WTC11 (cell line): ENCODE data around the gene MPPE1. TPM values are rescaled to one million over a fixed set of nuclear protein-coding genes. Genes with fewer than 3 reads are reported as not detected.

Source experiments
- ATAC-seq: fragments of 200-7000 bp; cut with Tn5 transposase; 2 replicates; pipeline ENCODE4 v1.10.0; 2021; ENCODE audit warnings: mild to moderate bottlenecking, moderate library complexity
- CTCF ChIA-PET: fragments of 300-600 bp; sonication (Branson Sonifier 250); formaldehyde crosslinking; loops from one replicate; lab custom pipeline; 2021; ENCODE audit warnings: antibody characterized with exemption; lab: Charles Lee
- POLR2A ChIA-PET: fragments of 350-600 bp; sonication (Branson Sonifier 250); formaldehyde crosslinking; loops from one replicate; lab custom pipeline; 2021; ENCODE audit warnings: antibody characterized with exemption; lab: Charles Lee
- DNase-seq: peaks from one replicate; pipeline ENCODE4 v3.0.0; 2021; ENCODE audit warnings: low spot score
- H3K27ac Mint-ChIP-seq: 2 replicates; pipeline ENCODE4 v1.8.0; 2021; ENCODE audit warnings: mixed read lengths
- H3K27me3 Mint-ChIP-seq: 2 replicates; pipeline ENCODE4 v1.8.0; 2021; ENCODE audit warnings: low read depth, mild to moderate bottlenecking, moderate library complexity, mixed read lengths
- H3K36me3 Mint-ChIP-seq: 2 replicates; pipeline ENCODE4 v1.8.0; 2021; ENCODE audit warnings: mixed read lengths
- H3K4me1 Mint-ChIP-seq: 2 replicates; pipeline ENCODE4 v1.8.0; 2022; ENCODE audit warnings: mixed read lengths
- H3K4me3 Mint-ChIP-seq: 2 replicates; pipeline ENCODE4 v1.8.0; 2021; ENCODE audit warnings: mild to moderate bottlenecking, moderate library complexity, mixed read lengths
- H3K9me3 Mint-ChIP-seq: 2 replicates; pipeline ENCODE4 v1.8.0; 2021; ENCODE audit warnings: mixed read lengths
- ATF1 ChIP-seq: sonication (generic); formaldehyde crosslinking; IDR thresholded peaks from 2 replicates; pipeline ENCODE4 v1.8.1; 2023; ENCODE audit warnings: mild to moderate bottlenecking, moderate library complexity, missing genetic modification reagents
- CREB1 ChIP-seq: sonication (generic); formaldehyde crosslinking; IDR thresholded peaks from 2 replicates; pipeline ENCODE4 v1.8.0; 2023; ENCODE audit warnings: mild to moderate bottlenecking, missing genetic modification reagents
- EMX1 ChIP-seq: fragments of 250-450 bp; sonication (Bioruptor Pico); IDR thresholded peaks from 2 replicates; pipeline ENCODE4 v1.8.0; 2021; ENCODE audit warnings: mild to moderate bottlenecking
- FOXJ3 ChIP-seq: sonication (generic); formaldehyde crosslinking; IDR thresholded peaks from 2 replicates; pipeline ENCODE4 v1.9.0; 2021; ENCODE audit warnings: missing genetic modification reagents, mild to moderate bottlenecking, borderline replicate concordance
- GABPB1 ChIP-seq: sonication (generic); formaldehyde crosslinking; IDR thresholded peaks from 2 replicates; pipeline ENCODE4 v1.8.1; 2023; ENCODE audit warnings: mild to moderate bottlenecking, missing genetic modification reagents
- JAZF1 ChIP-seq: fragments of 250-450 bp; sonication (Bioruptor Pico); IDR thresholded peaks from 2 replicates; pipeline ENCODE4 v1.9.0; 2021; ENCODE audit warnings: moderate library complexity, mild to moderate bottlenecking, inconsistent platforms
- NFATC4 ChIP-seq: fragments of 250-450 bp; sonication (Bioruptor Pico); IDR thresholded peaks from 2 replicates; pipeline ENCODE4 v1.9.0; 2021; ENCODE audit warnings: mild to moderate bottlenecking
- NFYB ChIP-seq: sonication (generic); formaldehyde crosslinking; conservative IDR thresholded peaks from 2 replicates; pipeline ENCODE4 v1.8.0; 2022; ENCODE audit warnings: low read depth, missing genetic modification reagents
- RELA ChIP-seq: sonication (generic); formaldehyde crosslinking; IDR thresholded peaks from 2 replicates; pipeline ENCODE4 v1.8.1; 2022; ENCODE audit warnings: missing genetic modification reagents, mild to moderate bottlenecking, borderline replicate concordance
- SOX15 ChIP-seq: fragments of 250-450 bp; sonication (Bioruptor Pico); IDR thresholded peaks from 2 replicates; pipeline ENCODE4 v1.9.0; 2021; ENCODE audit warnings: mild to moderate bottlenecking
- SP1 ChIP-seq: sonication (generic); formaldehyde crosslinking; conservative IDR thresholded peaks from 2 replicates; pipeline ENCODE4 v1.8.1; 2022; ENCODE audit warnings: missing genetic modification reagents
- TCF7 ChIP-seq: sonication (generic); formaldehyde crosslinking; IDR thresholded peaks from 2 replicates; pipeline ENCODE4 v1.8.0; 2022; ENCODE audit warnings: mild to moderate bottlenecking, low read depth, missing genetic modification reagents, moderate library complexity
- ZBTB21 ChIP-seq: sonication (generic); formaldehyde crosslinking; IDR thresholded peaks from 2 replicates; pipeline ENCODE4 v1.8.1; 2023; ENCODE audit warnings: mild to moderate bottlenecking, missing genetic modification reagents, borderline replicate concordance
- ZNF138 ChIP-seq: sonication (generic); formaldehyde crosslinking; conservative IDR thresholded peaks from 2 replicates; pipeline ENCODE4 v1.8.1; 2022; ENCODE audit warnings: mild to moderate bottlenecking, moderate library complexity, missing genetic modification reagents
- ZNF396 ChIP-seq: fragments of 250-450 bp; sonication (Bioruptor Pico); IDR thresholded peaks from 2 replicates; pipeline ENCODE4 v1.8.0; 2021; ENCODE audit warnings: mild to moderate bottlenecking, moderate library complexity, borderline replicate concordance
- ZNF416 ChIP-seq: fragments of 250-450 bp; sonication (Bioruptor Pico); IDR thresholded peaks from 2 replicates; pipeline ENCODE4 v1.9.0; 2021; ENCODE audit warnings: mild to moderate bottlenecking, inconsistent platforms
- ZNF423 ChIP-seq: fragments of 250-450 bp; sonication (Bioruptor Pico); IDR thresholded peaks from 2 replicates; pipeline ENCODE4 v2.1.2; 2022; ENCODE audit warnings: mild to moderate bottlenecking, moderate library complexity
- total RNA-seq: library from RNA; stranded (reverse); gene quantifications from 3 replicates; pipeline ENCODE4 v1.2.3, GENCODE V29; 2021
- TF ChIP-seq, protein P1 (sequence below): sonication (generic); formaldehyde crosslinking; IDR thresholded peaks from 2 replicates; pipeline ENCODE4 v1.8.0; 2022; ENCODE audit warnings: mild to moderate bottlenecking, missing genetic modification reagents
- TF ChIP-seq, protein P2 (sequence below): fragments of 250-450 bp; sonication (Bioruptor Pico); IDR thresholded peaks from 2 replicates; pipeline ENCODE4 v1.9.0; 2021; ENCODE audit warnings: mild to moderate bottlenecking
- TF ChIP-seq, protein P3 (sequence below): fragments of 250-450 bp; sonication (Bioruptor Pico); conservative IDR thresholded peaks from 2 replicates; pipeline ENCODE4 v1.9.0; 2021; ENCODE audit warnings: mild to moderate bottlenecking
- TF ChIP-seq, protein P4 (sequence below): sonication (generic); formaldehyde crosslinking; IDR thresholded peaks from 2 replicates; pipeline ENCODE4 v1.8.0; 2022; ENCODE audit warnings: mild to moderate bottlenecking, missing genetic modification reagents
- TF ChIP-seq, protein P5 (sequence below): sonication (generic); formaldehyde crosslinking; IDR thresholded peaks from 2 replicates; pipeline ENCODE4 v1.8.1; 2022; ENCODE audit warnings: low read depth, mild to moderate bottlenecking, moderate library complexity, missing genetic modification reagents, borderline replicate concordance
- TF ChIP-seq, protein P6 (sequence below): fragments of 200-600 bp; IDR thresholded peaks from 2 replicates; pipeline ENCODE4 v1.8.0; 2022; ENCODE audit warnings: antibody characterized with exemption
- TF ChIP-seq, protein P7 (sequence below): sonication (generic); formaldehyde crosslinking; IDR thresholded peaks from 2 replicates; pipeline ENCODE4 v1.8.1; 2023; ENCODE audit warnings: mild to moderate bottlenecking, missing genetic modification reagents, borderline replicate concordance

MPPE1 gene
- total RNA-seq, 1 experiment from 2014 or later: 29.1 TPM

DNA sequence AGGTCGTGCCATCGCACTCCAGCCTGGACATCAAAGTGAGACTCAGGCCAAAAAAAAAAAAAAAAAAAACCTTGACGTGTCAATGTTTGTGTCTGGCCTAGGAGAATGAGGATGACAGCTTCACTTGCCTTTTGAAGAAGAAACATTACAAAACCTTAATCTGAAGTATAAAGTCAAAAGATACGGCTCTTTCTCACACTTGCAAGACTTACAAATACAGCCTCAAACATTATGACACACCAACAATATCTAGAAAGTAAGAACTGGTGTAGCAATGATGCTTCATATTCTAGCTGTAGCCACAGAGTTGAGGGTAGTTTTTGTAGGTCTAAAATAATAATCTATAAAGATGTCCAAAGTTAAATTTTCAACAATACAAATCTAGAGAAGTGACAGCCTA, 25.5 kb downstream of the MPPE1 start:
- no peak overlapping the region for H3K4me3 Mint-ChIP-seq
- no peaks in the 10 kb centered on the region for H3K27me3 Mint-ChIP-seq
- ChIA-PET CTCF (no interaction called here), POLR2A (no interaction called here)
- H3K9me3 Mint-ChIP-seq: no peaks in the 10 kb centered on the region
- H3K4me1 Mint-ChIP-seq: peaks cover 14% of the 10 kb centered on the region
- no peak for ATAC-seq
- H3K36me3 Mint-ChIP-seq: peaks cover 40% of the 10 kb centered on the region
- H3K27ac Mint-ChIP-seq: no peak overlapping the region
- TF ChIP-seq ATF1 (CRISPR knock-in tag): no peak
- TF ChIP-seq GABPB1 (CRISPR knock-in tag): no peak
- TF ChIP-seq EMX1 (CRISPR knock-in tag): no peak
- TF ChIP-seq, protein P1, sequence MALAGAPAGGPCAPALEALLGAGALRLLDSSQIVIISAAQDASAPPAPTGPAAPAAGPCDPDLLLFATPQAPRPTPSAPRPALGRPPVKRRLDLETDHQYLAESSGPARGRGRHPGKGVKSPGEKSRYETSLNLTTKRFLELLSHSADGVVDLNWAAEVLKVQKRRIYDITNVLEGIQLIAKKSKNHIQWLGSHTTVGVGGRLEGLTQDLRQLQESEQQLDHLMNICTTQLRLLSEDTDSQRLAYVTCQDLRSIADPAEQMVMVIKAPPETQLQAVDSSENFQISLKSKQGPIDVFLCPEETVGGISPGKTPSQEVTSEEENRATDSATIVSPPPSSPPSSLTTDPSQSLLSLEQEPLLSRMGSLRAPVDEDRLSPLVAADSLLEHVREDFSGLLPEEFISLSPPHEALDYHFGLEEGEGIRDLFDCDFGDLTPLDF (CRISPR knock-in tag): no peak
- no peak for TF ChIP-seq ZBTB21
- TF ChIP-seq, protein P2, sequence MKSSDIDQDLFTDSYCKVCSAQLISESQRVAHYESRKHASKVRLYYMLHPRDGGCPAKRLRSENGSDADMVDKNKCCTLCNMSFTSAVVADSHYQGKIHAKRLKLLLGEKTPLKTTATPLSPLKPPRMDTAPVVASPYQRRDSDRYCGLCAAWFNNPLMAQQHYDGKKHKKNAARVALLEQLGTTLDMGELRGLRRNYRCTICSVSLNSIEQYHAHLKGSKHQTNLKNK (CRISPR knock-in tag): no peak
- no peak for TF ChIP-seq FOXJ3
- TF ChIP-seq, protein P3, sequence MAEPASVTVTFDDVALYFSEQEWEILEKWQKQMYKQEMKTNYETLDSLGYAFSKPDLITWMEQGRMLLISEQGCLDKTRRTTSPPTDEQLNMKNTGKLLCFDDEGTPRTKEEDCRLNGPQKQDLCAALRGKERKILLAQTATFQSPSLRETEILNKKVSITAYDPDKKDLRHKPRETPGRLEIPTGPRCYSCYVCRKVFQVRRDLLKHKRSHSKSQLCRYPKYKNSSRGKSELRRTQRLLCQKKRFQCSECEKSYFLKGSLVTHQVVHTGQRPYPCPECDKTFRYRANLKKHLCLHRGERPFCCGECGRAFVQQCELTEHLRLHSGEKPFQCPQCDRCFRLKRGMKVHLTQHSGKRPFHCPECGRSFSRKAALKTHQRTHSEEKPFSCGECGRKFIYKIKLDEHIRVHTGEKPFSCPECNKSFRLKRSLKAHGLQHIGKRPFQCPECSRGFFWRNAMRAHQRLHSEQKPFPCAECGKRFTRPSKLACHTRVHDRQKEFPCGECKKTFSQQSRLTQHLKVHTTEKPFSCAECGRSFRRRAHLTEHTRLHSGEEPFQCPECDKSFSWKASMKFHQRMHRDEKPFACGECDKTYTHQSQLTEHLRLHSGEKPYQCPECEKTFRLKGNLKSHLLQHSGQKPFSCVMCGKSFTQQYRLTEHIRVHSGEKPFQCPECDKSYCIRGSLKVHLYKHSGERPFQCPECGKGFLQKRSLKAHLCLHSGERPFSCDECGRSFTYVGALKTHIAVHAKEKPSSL: no peak
- TF ChIP-seq, protein P4, sequence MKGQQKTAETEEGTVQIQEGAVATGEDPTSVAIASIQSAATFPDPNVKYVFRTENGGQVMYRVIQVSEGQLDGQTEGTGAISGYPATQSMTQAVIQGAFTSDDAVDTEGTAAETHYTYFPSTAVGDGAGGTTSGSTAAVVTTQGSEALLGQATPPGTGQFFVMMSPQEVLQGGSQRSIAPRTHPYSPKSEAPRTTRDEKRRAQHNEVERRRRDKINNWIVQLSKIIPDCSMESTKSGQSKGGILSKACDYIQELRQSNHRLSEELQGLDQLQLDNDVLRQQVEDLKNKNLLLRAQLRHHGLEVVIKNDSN (CRISPR knock-in tag): no peak
- TF ChIP-seq SP1 (CRISPR knock-in tag): no peak
- TF ChIP-seq, protein P5, sequence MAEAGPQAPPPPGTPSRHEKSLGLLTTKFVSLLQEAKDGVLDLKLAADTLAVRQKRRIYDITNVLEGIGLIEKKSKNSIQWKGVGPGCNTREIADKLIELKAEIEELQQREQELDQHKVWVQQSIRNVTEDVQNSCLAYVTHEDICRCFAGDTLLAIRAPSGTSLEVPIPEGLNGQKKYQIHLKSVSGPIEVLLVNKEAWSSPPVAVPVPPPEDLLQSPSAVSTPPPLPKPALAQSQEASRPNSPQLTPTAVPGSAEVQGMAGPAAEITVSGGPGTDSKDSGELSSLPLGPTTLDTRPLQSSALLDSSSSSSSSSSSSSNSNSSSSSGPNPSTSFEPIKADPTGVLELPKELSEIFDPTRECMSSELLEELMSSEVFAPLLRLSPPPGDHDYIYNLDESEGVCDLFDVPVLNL (CRISPR knock-in tag): no peak
- TF ChIP-seq ZNF396 (CRISPR knock-in tag): no peak
- no peak for TF ChIP-seq NFATC4 (CRISPR knock-in tag)
- TF ChIP-seq ZNF423: no peak
- TF ChIP-seq, protein P6, sequence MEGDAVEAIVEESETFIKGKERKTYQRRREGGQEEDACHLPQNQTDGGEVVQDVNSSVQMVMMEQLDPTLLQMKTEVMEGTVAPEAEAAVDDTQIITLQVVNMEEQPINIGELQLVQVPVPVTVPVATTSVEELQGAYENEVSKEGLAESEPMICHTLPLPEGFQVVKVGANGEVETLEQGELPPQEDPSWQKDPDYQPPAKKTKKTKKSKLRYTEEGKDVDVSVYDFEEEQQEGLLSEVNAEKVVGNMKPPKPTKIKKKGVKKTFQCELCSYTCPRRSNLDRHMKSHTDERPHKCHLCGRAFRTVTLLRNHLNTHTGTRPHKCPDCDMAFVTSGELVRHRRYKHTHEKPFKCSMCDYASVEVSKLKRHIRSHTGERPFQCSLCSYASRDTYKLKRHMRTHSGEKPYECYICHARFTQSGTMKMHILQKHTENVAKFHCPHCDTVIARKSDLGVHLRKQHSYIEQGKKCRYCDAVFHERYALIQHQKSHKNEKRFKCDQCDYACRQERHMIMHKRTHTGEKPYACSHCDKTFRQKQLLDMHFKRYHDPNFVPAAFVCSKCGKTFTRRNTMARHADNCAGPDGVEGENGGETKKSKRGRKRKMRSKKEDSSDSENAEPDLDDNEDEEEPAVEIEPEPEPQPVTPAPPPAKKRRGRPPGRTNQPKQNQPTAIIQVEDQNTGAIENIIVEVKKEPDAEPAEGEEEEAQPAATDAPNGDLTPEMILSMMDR: no peak
- TF ChIP-seq SOX15: no peak
- TF ChIP-seq, all 79 proteins: peak for 0
- DNase-seq: no peak

DNA sequence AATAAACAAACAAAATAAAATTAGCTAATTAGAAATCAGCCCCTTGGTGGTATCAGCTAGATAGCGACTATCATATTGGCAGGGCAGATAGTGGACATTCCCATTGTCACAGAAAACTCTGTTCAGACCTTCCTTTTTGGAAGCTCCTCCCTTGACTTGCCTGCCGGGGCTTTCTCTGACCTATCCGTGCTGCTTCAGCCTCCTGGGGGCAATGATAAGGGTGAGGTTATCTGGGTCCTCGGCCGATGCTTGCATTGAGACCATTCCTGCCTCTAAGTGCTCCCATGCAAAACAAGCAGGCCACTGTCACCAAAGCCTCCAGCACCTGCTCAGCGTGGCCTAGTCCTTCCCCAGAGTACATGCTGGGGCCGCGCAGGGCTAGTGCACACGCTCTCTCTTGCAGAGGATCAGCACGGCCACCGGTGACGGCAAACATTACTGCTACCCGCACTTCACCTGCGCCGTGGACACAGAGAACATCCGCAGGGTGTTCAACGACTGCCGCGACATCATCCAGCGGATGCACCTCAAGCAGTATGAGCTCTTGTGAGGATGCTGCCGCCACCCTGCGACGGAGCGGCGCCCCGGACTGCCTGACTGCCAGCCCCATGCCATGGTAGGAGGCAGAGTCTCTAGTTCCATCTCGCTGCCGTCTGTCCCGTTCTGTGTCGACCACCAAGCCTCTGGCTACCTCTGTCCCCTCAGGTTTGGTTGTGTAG, 27.4 kb downstream of the MPPE1 start:
- CTCF ChIA-PET: interaction anchor here (1.4 kb wide), 1 partner anchor 54 kb away, joined by 3 read pairs; no protein-coding TSS in a partner anchor
- TF ChIP-seq, protein P7, sequence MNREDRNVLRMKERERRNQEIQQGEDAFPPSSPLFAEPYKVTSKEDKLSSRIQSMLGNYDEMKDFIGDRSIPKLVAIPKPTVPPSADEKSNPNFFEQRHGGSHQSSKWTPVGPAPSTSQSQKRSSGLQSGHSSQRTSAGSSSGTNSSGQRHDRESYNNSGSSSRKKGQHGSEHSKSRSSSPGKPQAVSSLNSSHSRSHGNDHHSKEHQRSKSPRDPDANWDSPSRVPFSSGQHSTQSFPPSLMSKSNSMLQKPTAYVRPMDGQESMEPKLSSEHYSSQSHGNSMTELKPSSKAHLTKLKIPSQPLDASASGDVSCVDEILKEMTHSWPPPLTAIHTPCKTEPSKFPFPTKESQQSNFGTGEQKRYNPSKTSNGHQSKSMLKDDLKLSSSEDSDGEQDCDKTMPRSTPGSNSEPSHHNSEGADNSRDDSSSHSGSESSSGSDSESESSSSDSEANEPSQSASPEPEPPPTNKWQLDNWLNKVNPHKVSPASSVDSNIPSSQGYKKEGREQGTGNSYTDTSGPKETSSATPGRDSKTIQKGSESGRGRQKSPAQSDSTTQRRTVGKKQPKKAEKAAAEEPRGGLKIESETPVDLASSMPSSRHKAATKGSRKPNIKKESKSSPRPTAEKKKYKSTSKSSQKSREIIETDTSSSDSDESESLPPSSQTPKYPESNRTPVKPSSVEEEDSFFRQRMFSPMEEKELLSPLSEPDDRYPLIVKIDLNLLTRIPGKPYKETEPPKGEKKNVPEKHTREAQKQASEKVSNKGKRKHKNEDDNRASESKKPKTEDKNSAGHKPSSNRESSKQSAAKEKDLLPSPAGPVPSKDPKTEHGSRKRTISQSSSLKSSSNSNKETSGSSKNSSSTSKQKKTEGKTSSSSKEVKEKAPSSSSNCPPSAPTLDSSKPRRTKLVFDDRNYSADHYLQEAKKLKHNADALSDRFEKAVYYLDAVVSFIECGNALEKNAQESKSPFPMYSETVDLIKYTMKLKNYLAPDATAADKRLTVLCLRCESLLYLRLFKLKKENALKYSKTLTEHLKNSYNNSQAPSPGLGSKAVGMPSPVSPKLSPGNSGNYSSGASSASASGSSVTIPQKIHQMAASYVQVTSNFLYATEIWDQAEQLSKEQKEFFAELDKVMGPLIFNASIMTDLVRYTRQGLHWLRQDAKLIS (CRISPR knock-in tag): no peak
- TF ChIP-seq RELA (CRISPR knock-in tag) (no peak), JAZF1 (CRISPR knock-in tag) (no peak), NFYB (CRISPR knock-in tag) (no peak), TCF7 (CRISPR knock-in tag) (no peak), CREB1 (CRISPR knock-in tag) (no peak), ZNF138 (CRISPR knock-in tag) (no peak), ZNF416 (no peak)
- TF ChIP-seq, protein P2 (CRISPR knock-in tag): no peak

More for the DNA sequence above, 27.4 kb downstream of the MPPE1 start:
- H3K36me3 Mint-ChIP-seq: peaks cover 52% of the 10 kb centered on the region
- no peaks in the 10 kb centered on the region for H3K27me3 Mint-ChIP-seq
- ATAC-seq (no peak), DNase-seq (no peak)
- peaks cover 17% of the 10 kb centered on the region for H3K4me1 Mint-ChIP-seq
- POLR2A ChIA-PET: no interaction called here
- H3K4me3 Mint-ChIP-seq: no peak overlapping the region
- H3K27ac Mint-ChIP-seq: peak overlapping the region; percentile 87
- H3K9me3 Mint-ChIP-seq: peaks cover 7% of the 10 kb centered on the region
